Activated T-helper 2 cell treated with anti-CD3 and anti-CD28 coated beads, Interferon-gamma antibody, Interleukin-2, Interleukin-4, amounts not matched to agents 10 μg/mL and 5 μg/mL and 100 μg/mL, durations not matched to agents 14 hours and 24 hours and 36 hours (primary cell): ENCODE results near the gene USP21. TPM values are rescaled to one million over a fixed set of nuclear protein-coding genes. Genes with fewer than 3 reads are reported as not detected.
A peak's percentile ranks its signal among the peaks of the same experiment; 100 is the strongest.

ENCODE experiments used
- DNase-seq: peaks from one replicate; pipeline ENCODE4 v3.0.0; 2021; ENCODE audit warnings: low spot score
- H3K27ac Mint-ChIP-seq: one replicate; pipeline ENCODE4 v1.8.0; 2021; ENCODE audit warnings: mixed read lengths
- H3K27me3 Mint-ChIP-seq: one replicate; pipeline ENCODE4 v1.8.0; 2021; ENCODE audit warnings: low read depth, mixed read lengths
- H3K36me3 Mint-ChIP-seq: one replicate; pipeline ENCODE4 v1.8.0; 2021; ENCODE audit warnings: low read depth, mixed read lengths
- H3K4me1 Mint-ChIP-seq: one replicate; pipeline ENCODE4 v1.8.0; 2021; ENCODE audit warnings: low read depth, mixed read lengths
- H3K4me3 Mint-ChIP-seq: one replicate; pipeline ENCODE4 v1.8.0; 2021; ENCODE audit warnings: low read depth, mild to moderate bottlenecking, moderate library complexity, mixed read lengths
- H3K9me3 Mint-ChIP-seq: one replicate; pipeline ENCODE4 v1.8.0; 2021; ENCODE audit warnings: mixed read lengths
- intact Hi-C: fragments of 100-400 bp; cut with micrococcal nuclease; formaldehyde crosslinking; loops from one replicate; pipeline ENCODE4 v1.15.1; 2023
- total RNA-seq: library from RNA; stranded (reverse); gene quantifications from 2 replicates; pipeline ENCODE4 v1.2.3, GENCODE V29; 2022

Gene USP21
- total RNA-seq, 1 donor from 2014 or later = 33.0 TPM

DNA sequence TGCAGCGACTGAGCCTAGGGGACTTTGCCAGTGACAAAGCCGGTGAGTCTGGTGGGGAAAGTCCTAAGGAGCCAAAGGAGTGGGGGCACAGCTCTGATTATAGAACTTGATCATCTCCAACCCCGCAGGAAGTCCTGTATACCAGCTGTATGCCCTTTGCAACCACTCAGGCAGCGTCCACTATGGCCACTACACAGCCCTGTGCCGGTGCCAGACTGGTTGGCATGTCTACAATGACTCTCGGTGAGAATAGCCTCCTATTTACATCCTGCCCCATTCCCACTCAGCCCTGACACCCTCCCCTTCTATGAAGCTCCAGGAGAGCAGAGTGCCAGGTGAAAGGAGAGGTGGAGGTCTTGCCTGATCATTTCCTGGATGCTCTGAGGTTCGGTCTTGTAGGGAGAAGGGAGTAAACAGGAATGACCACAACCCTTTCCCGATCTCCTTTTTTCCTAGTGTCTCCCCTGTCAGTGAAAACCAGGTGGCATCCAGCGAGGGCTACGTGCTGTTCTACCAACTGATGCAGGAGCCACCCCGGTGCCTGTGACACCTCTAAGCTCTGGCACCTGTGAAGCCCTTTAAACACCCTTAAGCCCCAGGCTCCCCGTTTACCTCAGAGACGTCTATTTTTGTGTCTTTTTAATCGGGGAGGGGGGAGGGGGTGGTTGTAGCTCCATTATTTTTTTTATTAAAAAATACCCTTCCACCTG lies 5.8 kb downstream of the USP21 start:
- Mint-ChIP-seq H3K27ac (peak overlapping the region; percentile 96), H3K4me3 (peak overlapping the region; percentile 92), H3K36me3 (peaks cover 60% of the 10 kb centered on the region), H3K4me1 (peaks cover 41% of the 10 kb centered on the region), H3K27me3 (no peaks in the 10 kb centered on the region), H3K9me3 (no peaks in the 10 kb centered on the region)
- no peak for DNase-seq
- intact Hi-C loops = loop anchor here (5.0 kb wide), 2 partner anchors 37 to 48 kb away; partner anchors contain the start of genes NDUFS2, NIT1 and PFDN2

DNA sequence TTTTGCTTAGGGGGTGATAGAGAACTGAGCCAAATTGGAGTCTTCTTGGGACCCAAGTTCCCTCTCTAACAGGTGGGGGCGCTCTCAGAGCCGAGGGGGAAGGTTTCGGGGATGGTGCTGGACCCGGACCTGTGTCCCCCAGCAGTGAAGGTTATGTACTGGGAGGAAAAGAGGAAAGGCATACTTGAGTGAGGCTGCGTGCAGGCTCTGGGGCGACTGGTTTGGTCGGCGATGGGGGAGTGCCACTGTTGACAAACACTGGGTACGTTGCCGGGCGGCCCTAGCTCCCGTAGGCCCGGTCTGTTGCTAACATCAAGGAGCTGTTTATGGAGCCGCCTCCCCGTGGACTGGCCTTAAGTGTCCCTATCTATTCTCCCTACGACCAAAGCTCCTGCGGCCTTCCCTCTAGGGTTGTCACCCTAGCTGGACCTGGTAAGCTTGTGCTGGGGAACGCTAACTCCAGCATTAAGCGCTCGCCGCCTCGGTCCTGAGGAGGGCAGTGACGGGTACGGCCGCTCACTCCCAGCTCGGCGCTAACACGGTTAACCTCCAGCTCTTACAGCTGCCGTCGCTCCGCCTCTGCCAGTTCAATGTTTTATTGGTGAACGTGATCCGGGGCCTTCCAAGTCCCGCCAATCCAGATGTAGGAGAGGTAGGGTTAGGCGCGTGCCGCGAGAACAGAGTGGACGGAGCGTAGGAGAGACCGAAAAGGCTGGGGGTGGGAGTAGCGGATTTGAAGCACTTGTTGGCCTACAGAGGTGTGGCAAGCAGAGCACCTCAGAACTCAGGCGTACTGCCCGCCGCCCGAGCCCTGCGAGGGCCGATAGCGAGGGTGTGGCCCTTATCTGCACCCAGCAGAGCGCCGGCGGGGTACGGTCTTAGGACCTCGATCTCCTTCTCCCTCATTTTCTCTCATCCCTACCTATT lies 6.7 kb downstream of the USP21 start, which contains the start of gene PPOX:
Gene PPOX, plus strand, starts transcription at position 685 of the 927 bp plus-strand sequence. CDS start 422 bp downstream, outside the sequence.
- Mint-ChIP-seq H3K4me1 (peaks cover 36% of the 10 kb centered on the region), H3K36me3 (peaks cover 61% of the 10 kb centered on the region), H3K27me3 (no peaks in the 10 kb centered on the region), H3K9me3 (no peaks in the 10 kb centered on the region), H3K27ac (peak within 1 kb of the TSS; percentile 96), H3K4me3 (peak within 1 kb of the TSS; percentile 92)
- intact Hi-C loops = loop anchor here (1.0 to 5.0 kb wide), 4 partner anchors 11 to 49 kb away; partner anchors contain the start of genes B4GALT3, DEDD, NDUFS2 and NIT1
- DNase-seq = peak; percentile 95

- peak overlapping the region; percentile 96 for H3K27ac Mint-ChIP-seq
- peaks cover 29% of the 10 kb centered on the region for H3K4me1 Mint-ChIP-seq
- H3K9me3 Mint-ChIP-seq = no peaks in the 10 kb centered on the region
- intact Hi-C loops = loop anchor here (1.0 to 5.0 kb wide), 4 partner anchors 10 to 50 kb away; partner anchors contain the start of genes B4GALT3, DEDD, NDUFS2 and NIT1
- H3K36me3 Mint-ChIP-seq = peaks cover 61% of the 10 kb centered on the region
- H3K27me3 Mint-ChIP-seq = no peaks in the 10 kb centered on the region
- no peak for DNase-seq
- H3K4me3 Mint-ChIP-seq = peak overlapping the region; percentile 92
Observed at GRCh38 chr1:161166669-161167548, 7.6 kb downstream of the USP21 start.

GRCh38 chr1:161168906-161169305 lies 9.6 kb downstream of the USP21 start:
- Mint-ChIP-seq H3K4me3 (peak overlapping the region; percentile 66), H3K36me3 (peaks cover 61% of the 10 kb centered on the region), H3K4me1 (peaks cover 29% of the 10 kb centered on the region), H3K27ac (no peak overlapping the region), H3K9me3 (no peaks in the 10 kb centered on the region), H3K27me3 (no peaks in the 10 kb centered on the region)
- intact Hi-C loops = loop anchor here (5.0 kb wide), 2 partner anchors 33 to 52 kb away; partner anchors contain the start of genes NDUFS2, NIT1 and PFDN2
- no peak for DNase-seq

- no peak for DNase-seq
- Mint-ChIP-seq H3K27me3 (no peaks in the 10 kb centered on the region), H3K9me3 (no peaks in the 10 kb centered on the region), H3K36me3 (peaks cover 70% of the 10 kb centered on the region), H3K4me3 (no peak overlapping the region), H3K27ac (no peak overlapping the region), H3K4me1 (peaks cover 31% of the 10 kb centered on the region)
- intact Hi-C loops = no loop called here
Observed at GRCh38 chr1:161171191-161171590, 11.9 kb downstream of the USP21 start.

GRCh38 chr1:161171696-161172095 lies 12.4 kb downstream of the USP21 start:
- Mint-ChIP-seq H3K4me3 (no peak overlapping the region), H3K36me3 (peaks cover 75% of the 10 kb centered on the region), H3K4me1 (peaks cover 34% of the 10 kb centered on the region)

GRCh38 chr1:161172349-161172748 lies 13.0 kb downstream of the USP21 start:
- Mint-ChIP-seq H3K27ac (no peak overlapping the region), H3K4me1 (peaks cover 28% of the 10 kb centered on the region), H3K36me3 (peaks cover 77% of the 10 kb centered on the region), H3K9me3 (no peaks in the 10 kb centered on the region), H3K4me3 (no peak overlapping the region), H3K27me3 (no peaks in the 10 kb centered on the region)
- intact Hi-C loops = no loop called here
- no peak for DNase-seq

More at GRCh38 chr1:161171696-161172095, 12.4 kb downstream of the USP21 start:
- Mint-ChIP-seq H3K27me3 (no peaks in the 10 kb centered on the region), H3K27ac (no peak overlapping the region), H3K9me3 (no peaks in the 10 kb centered on the region)
- no peak for DNase-seq
- intact Hi-C loops = no loop called here

GRCh38 chr1:161172776-161173376 lies 13.6 kb downstream of the USP21 start:
- Mint-ChIP-seq H3K9me3 (no peaks in the 10 kb centered on the region), H3K27ac (no peak overlapping the region), H3K36me3 (peaks cover 77% of the 10 kb centered on the region), H3K4me1 (peaks cover 32% of the 10 kb centered on the region), H3K4me3 (no peak overlapping the region), H3K27me3 (no peaks in the 10 kb centered on the region)
- intact Hi-C loops = no loop called here
- DNase-seq = no peak

DNA sequence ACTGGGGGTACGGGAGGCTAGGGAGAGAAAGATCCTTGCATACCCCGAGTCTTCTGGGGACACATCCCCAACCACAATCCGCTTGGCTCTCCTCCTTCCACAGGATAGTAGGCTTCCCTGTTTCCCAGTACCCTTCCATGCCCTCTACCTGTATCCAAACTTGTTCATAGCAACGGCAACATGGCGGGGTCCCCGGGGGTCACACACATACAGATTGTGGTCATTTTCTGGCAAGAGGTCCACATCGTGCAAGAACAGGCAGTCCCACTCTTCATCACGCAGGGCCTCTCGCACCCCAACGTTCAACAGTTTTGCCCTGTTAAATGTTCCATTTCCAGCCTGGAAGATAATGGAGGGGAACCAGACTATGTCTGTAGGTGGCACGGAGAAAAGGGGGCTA lies 14.4 kb downstream of the USP21 start:
- Mint-ChIP-seq H3K4me1 (peaks cover 32% of the 10 kb centered on the region), H3K9me3 (no peaks in the 10 kb centered on the region), H3K4me3 (no peak overlapping the region), H3K27ac (no peak overlapping the region), H3K27me3 (no peaks in the 10 kb centered on the region), H3K36me3 (peaks cover 71% of the 10 kb centered on the region)
- intact Hi-C loops = no loop called here
- DNase-seq = no peak

- Mint-ChIP-seq H3K27me3 (no peaks in the 10 kb centered on the region), H3K27ac (no peak overlapping the region), H3K4me1 (peaks cover 32% of the 10 kb centered on the region), H3K4me3 (peak overlapping the region; percentile 19), H3K9me3 (no peaks in the 10 kb centered on the region), H3K36me3 (peaks cover 64% of the 10 kb centered on the region)
- intact Hi-C loops = no loop called here
- DNase-seq = no peak
Observed at GRCh38 chr1:161174911-161175310, 15.6 kb downstream of the USP21 start.

- Mint-ChIP-seq H3K36me3 (peaks cover 58% of the 10 kb centered on the region), H3K4me1 (peaks cover 40% of the 10 kb centered on the region), H3K27me3 (no peaks in the 10 kb centered on the region), H3K27ac (peak overlapping the region; percentile 97), H3K9me3 (no peaks in the 10 kb centered on the region), H3K4me3 (peak overlapping the region; percentile 99)
- intact Hi-C loops = loop anchor here (2.0 kb wide), 1 partner anchor 43 kb away; the partner anchor contains the start of gene DEDD
- DNase-seq = no peak
Observed at GRCh38 chr1:161175771-161176453, 16.6 kb downstream of the USP21 start.
